SK-N-SH (cell line): ENCODE measurements around the gene THSD7A. TPM values are rescaled to one million over a fixed set of nuclear protein-coding genes. Genes with fewer than 3 reads are reported as not detected.

Experiments used
- CTCF ChIA-PET: fragments of 300-600, 350-600 bp; formaldehyde crosslinking; extraction: SDS; loops from one replicate; lab custom pipeline; 2021; lab: Yijun Ruan, JAX
- POLR2A ChIA-PET: fragments of 350-600 bp; sonication (Branson Sonifier 250); formaldehyde crosslinking; extraction: SDS; loops from one replicate; lab custom pipeline; 2020; ENCODE audit warnings: antibody characterized with exemption, inconsistent platforms; lab: Yijun Ruan, JAX
- DNase-seq: peaks from one replicate; pipeline ENCODE4 v3.0.0; 2012
- H2AFZ ChIP-seq: fragments of 200-600 bp; sonication (generic); 2 replicates; pipeline ENCODE4 v1.8.1; 2016; ENCODE audit warnings: antibody characterized with exemption, mild to moderate bottlenecking, low read depth
- H3F3A ChIP-seq: fragments of 200-600 bp; sonication (generic); replicated peaks from 2 replicates; pipeline ENCODE3; 2016; ENCODE audit warnings: antibody characterized with exemption, mild to moderate bottlenecking; ENCODE audit not compliant: insufficient read depth
- H3K27ac ChIP-seq, 2 experiments: fragments of 200-500 bp in 1 of 2; fragments of 200-600 bp in 1 of 2; sonication (Bioruptor generic) in 1 of 2; sonication (generic), shearing (Covaris generic) in 1 of 2; 2 replicates each; pipeline versions ENCODE4 v1.5.1 to v1.6.1; 2014 to 2016; ENCODE audit warnings: low read depth in 2 of 2, inconsistent platforms in 1 of 2, low read length in 1 of 2, mild to moderate bottlenecking in 1 of 2, mixed read lengths in 1 of 2
- H3K27me3 ChIP-seq: fragments of 200-600 bp; sonication (generic), shearing (Covaris generic); 2 replicates; pipeline ENCODE4 v1.6.1; 2016; ENCODE audit warnings: mixed run types; ENCODE audit not compliant: insufficient read depth
- H3K36me3 ChIP-seq, 2 experiments: fragments of 200-500 bp in 1 of 2; fragments of 200-600 bp in 1 of 2; sonication (Bioruptor generic) in 1 of 2; sonication (generic) in 1 of 2; replicated peaks in 1 of 2; 2 replicates each; pipeline versions ENCODE3 to v1.5.1; 2014 to 2016; ENCODE audit warnings: low read length in 1 of 2, mild to moderate bottlenecking in 1 of 2; ENCODE audit not compliant: insufficient read depth in 2 of 2, control insufficient read depth in 1 of 2
- H3K4me1 ChIP-seq, 2 experiments: fragments of 200-500 bp in 1 of 2; fragments of 200-600 bp in 1 of 2; sonication (Bioruptor generic) in 1 of 2; sonication (generic), shearing (Covaris generic) in 1 of 2; 2 replicates each; pipeline versions ENCODE4 v1.5.1 to v1.6.1; 2014 to 2016; ENCODE audit warnings: low read depth in 1 of 2, low read length in 1 of 2, mixed run types in 1 of 2; ENCODE audit not compliant: insufficient read depth in 2 of 2, control insufficient read depth in 1 of 2
- H3K4me2 ChIP-seq: fragments of 200-600 bp; sonication (generic), shearing (Covaris generic); 2 replicates; pipeline ENCODE4 v1.6.1; 2017; ENCODE audit warnings: mixed run types
- H3K4me3 ChIP-seq, 2 experiments: fragments of 200-500 bp in 1 of 2; fragments of 200-600 bp in 1 of 2; sonication (Bioruptor generic) in 1 of 2; sonication (generic), shearing (Covaris generic) in 1 of 2; 2 replicates each; pipeline versions ENCODE4 v1.5.1 to v1.8.1; 2014 to 2016; ENCODE audit warnings: low read depth in 2 of 2, inconsistent platforms in 1 of 2, low read length in 1 of 2, mild to moderate bottlenecking in 1 of 2, mixed read lengths in 1 of 2, moderate library complexity in 1 of 2
- H3K79me2 ChIP-seq: fragments of 200-600 bp; sonication (generic); 2 replicates; pipeline ENCODE4 v1.8.1; 2017; ENCODE audit warnings: mild to moderate bottlenecking; ENCODE audit not compliant: insufficient read depth
- H3K9ac ChIP-seq: fragments of 200-600 bp; sonication (generic); 2 replicates; pipeline ENCODE4 v1.6.1; 2017; ENCODE audit warnings: mixed run types
- H3K9me2 ChIP-seq: fragments of 200-600 bp; sonication (generic); 2 replicates; pipeline ENCODE4 v1.6.1; 2017; ENCODE audit warnings: mixed run types
- H3K9me3 ChIP-seq: fragments of 200-600 bp; sonication (generic); 2 replicates; pipeline ENCODE4 v1.6.1; 2017; ENCODE audit warnings: mixed run types, mild to moderate bottlenecking, moderate library complexity
- H4K20me1 ChIP-seq: fragments of 200-600 bp; sonication (generic); 2 replicates; pipeline ENCODE4 v1.6.1; 2017; ENCODE audit warnings: mild to moderate bottlenecking, mixed run types; ENCODE audit not compliant: insufficient read depth
- CHD2 ChIP-seq: fragments of 150-350 bp; IDR thresholded peaks from 2 replicates; pipeline ENCODE4 v1.6.1; 2018; ENCODE audit warnings: low read length; ENCODE audit not compliant: partially characterized antibody
- ELF1 ChIP-seq: IDR thresholded peaks from 2 replicates; pipeline ENCODE4 v1.4.0; 2012
- EZH2phosphoT487 ChIP-seq: fragments of 200-600 bp; sonication (generic); IDR thresholded peaks from 2 replicates; pipeline ENCODE4 v1.6.1; 2017; ENCODE audit warnings: low read depth, mixed run types, mild to moderate bottlenecking, antibody characterized with exemption, moderate library complexity, borderline replicate concordance
- GABPA ChIP-seq: IDR thresholded peaks from 2 replicates; pipeline ENCODE4 v1.4.0; 2012; ENCODE audit warnings: low read depth, mild to moderate bottlenecking
- JUND ChIP-seq: IDR thresholded peaks from 2 replicates; pipeline ENCODE4 v1.4.0; 2012
- MEF2A ChIP-seq: IDR thresholded peaks from 2 replicates; pipeline ENCODE4 v1.4.0; 2012; ENCODE audit warnings: low read depth, borderline replicate concordance
- MXI1 ChIP-seq: IDR thresholded peaks from 2 replicates; pipeline ENCODE4 v1.6.1; 2012; ENCODE audit warnings: mild to moderate bottlenecking, low read depth, low read length, improper control_type of control experiment
- NFIC ChIP-seq: IDR thresholded peaks from 2 replicates; pipeline ENCODE4 v1.4.0; 2012; ENCODE audit warnings: borderline replicate concordance
- NRF1 ChIP-seq: IDR thresholded peaks from 2 replicates; pipeline ENCODE4 v1.6.1; 2012; ENCODE audit warnings: low read depth, mild to moderate bottlenecking, low read length
- PBX3 ChIP-seq: IDR thresholded peaks from 2 replicates; pipeline ENCODE4; 2012
- POLR2AphosphoS5 ChIP-seq: IDR thresholded peaks from 2 replicates; pipeline ENCODE4 v1.6.1; 2012; ENCODE audit warnings: low read depth, low read length
- RCOR1 ChIP-seq: fragments of 150-350 bp; IDR thresholded peaks from 2 replicates; pipeline ENCODE4 v1.6.1; 2017; ENCODE audit warnings: antibody characterized with exemption, low read length
- RFX5 ChIP-seq: IDR thresholded peaks from 2 replicates; pipeline ENCODE4 v1.6.1; 2012; ENCODE audit warnings: mild to moderate bottlenecking, improper control_type of control experiment, low read length
- RXRA ChIP-seq: IDR thresholded peaks from 2 replicates; pipeline ENCODE4 v1.4.0; 2012; ENCODE audit warnings: low read depth, mild to moderate bottlenecking, borderline replicate concordance
- USF1 ChIP-seq: IDR thresholded peaks from 2 replicates; pipeline ENCODE4 v1.4.0; 2012; ENCODE audit warnings: low read depth, borderline replicate concordance
- WGBS: methylation state at CpG from one replicate; pipeline ENCODE4 v1.1.6; 2017; ENCODE audit warnings: low lambda C conversion rate; 5-methylcytosine and 5-hydroxymethylcytosine counted together
- polyA plus RNA-seq, 3 experiments: library from polyadenylated mRNA; depleted of rRNA; stranded (reverse); fragments of >200 nt; gene quantifications; 2 replicates each; pipeline ENCODE4 v1.2.3, GENCODE V29; 2012

Gene THSD7A
- polyA plus RNA-seq, 1 of the 3 experiments (the other 2 are of a cell fraction) = 0.16 TPM

GRCh38 chr7:11751315-11751714 is 80.7 kb downstream of the THSD7A start:
- no peak for TF ChIP-seq CHD2
- no peak for TF ChIP-seq RFX5
- TF ChIP-seq RCOR1 = no peak
- no peak for TF ChIP-seq MEF2A
- TF ChIP-seq POLR2AphosphoS5 = no peak
- no peak for TF ChIP-seq RXRA
- no peak for TF ChIP-seq ELF1
- TF ChIP-seq JUND = no peak
- TF ChIP-seq USF1 = no peak
- DNase-seq = no peak
- Histone ChIP-seq H4K20me1 (no peaks in the 10 kb centered on the region), H3K9me3 (no peaks in the 10 kb centered on the region), H3K36me3 (no peaks in the 10 kb centered on the region), H3K4me2 (no peak overlapping the region), H3F3A (no peaks in the 10 kb centered on the region), H3K27ac (no peak overlapping the region), H3K4me3 (no peak overlapping the region; a peak in 1 of 4 replicates), H3K9me2 (no peaks in the 10 kb centered on the region), H3K79me2 (no peaks in the 10 kb centered on the region), H3K9ac (no peak overlapping the region), H3K4me1 (peaks cover 0 to 16% of the 10 kb centered on the region in 2 experiments; a peak in 2 of 4 replicates), H3K27me3 (no peaks in the 10 kb centered on the region), H2AFZ (no peak overlapping the region)
- CTCF ChIA-PET = interaction anchor here (0.7 to 1.2 kb wide), 5 partner anchors 25 to 278 kb away, joined by 3 to 4 read pairs (median 3); no protein-coding TSS in a partner anchor
- WGBS = 63% methylated on average over 2 of the region's 2 CpGs
- POLR2A ChIA-PET = no interaction called here

- ChIA-PET CTCF (interaction anchor here (1.0 kb wide), 1 partner anchor 20 kb away, joined by 3 read pairs; no protein-coding TSS in a partner anchor), POLR2A (no interaction called here)
- TF ChIP-seq NFIC (no peak), RXRA (no peak), EZH2phosphoT487 (no peak), GABPA (no peak), ELF1 (no peak), MXI1 (no peak), PBX3 (no peak), NRF1 (no peak)
- WGBS = 41% methylated on average over 6 of the region's 6 CpGs
- DNase-seq = no peak
- Histone ChIP-seq H3F3A (no peaks in the 10 kb centered on the region), H3K9ac (no peak overlapping the region), H3K36me3 (no peaks in the 10 kb centered on the region), H3K79me2 (no peaks in the 10 kb centered on the region), H2AFZ (no peak overlapping the region), H3K4me1 (peaks cover 0 to 6% of the 10 kb centered on the region in 2 experiments; a peak in 2 of 4 replicates), H3K4me2 (no peak overlapping the region), H4K20me1 (no peaks in the 10 kb centered on the region), H3K27me3 (no peaks in the 10 kb centered on the region), H3K27ac (no peak overlapping the region), H3K9me2 (no peaks in the 10 kb centered on the region), H3K9me3 (no peaks in the 10 kb centered on the region), H3K4me3 (no peak overlapping the region)
Observed at GRCh38 chr7:11750191-11750590, 81.8 kb downstream of the THSD7A start.
